Endometrial microvascular endothelial cells (primary cell): ENCODE data around the gene IFI30. TPM values are rescaled to one million over a fixed set of nuclear protein-coding genes. Genes with fewer than 3 reads are reported as not detected.

Experiments used
- in situ Hi-C: cut with HindIII; loops from 2 replicates; pipeline ENCODE4 v1.10.0; 2017; ENCODE audit warnings: low sequenced_read_pairs, low pct_unique_long_range_greater_than_20kb; ENCODE audit errors: inconsistent ontology term
- total RNA-seq: library from RNA; depleted of rRNA; stranded (reverse); fragments of >200 nt; gene quantifications from one replicate; pipeline ENCODE4 v1.2.3, GENCODE V29; 2015; ENCODE audit errors: inconsistent ontology term

Gene IFI30
- total RNA-seq, 1 donor from 2014 or later = 13.2 TPM

DNA sequence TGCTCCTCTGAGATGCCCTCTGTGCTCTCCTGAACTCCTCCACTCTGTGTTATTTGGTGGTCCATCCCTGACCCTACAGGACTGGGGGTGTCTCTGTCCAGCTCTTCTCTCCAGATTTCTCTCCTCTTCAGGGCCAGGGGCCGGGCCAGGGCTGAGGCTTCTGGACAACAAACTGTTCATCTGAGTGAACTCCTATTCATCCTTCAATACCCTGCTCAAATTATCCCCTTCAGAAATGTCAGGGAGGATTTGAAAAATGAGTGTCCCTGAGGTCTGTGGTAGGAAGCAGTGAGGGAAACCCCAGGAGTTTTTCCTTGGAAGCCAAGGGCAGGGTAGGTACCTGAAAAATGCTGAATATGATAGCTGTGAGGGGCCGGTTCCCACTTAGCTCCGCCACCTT lies 45.0 kb downstream of the IFI30 start:
- in situ Hi-C loops = no loop called here

- in situ Hi-C loops = no loop called here
Measured at GRCh38 chr19:18219911-18220631, 46.5 kb downstream of the IFI30 start.

DNA sequence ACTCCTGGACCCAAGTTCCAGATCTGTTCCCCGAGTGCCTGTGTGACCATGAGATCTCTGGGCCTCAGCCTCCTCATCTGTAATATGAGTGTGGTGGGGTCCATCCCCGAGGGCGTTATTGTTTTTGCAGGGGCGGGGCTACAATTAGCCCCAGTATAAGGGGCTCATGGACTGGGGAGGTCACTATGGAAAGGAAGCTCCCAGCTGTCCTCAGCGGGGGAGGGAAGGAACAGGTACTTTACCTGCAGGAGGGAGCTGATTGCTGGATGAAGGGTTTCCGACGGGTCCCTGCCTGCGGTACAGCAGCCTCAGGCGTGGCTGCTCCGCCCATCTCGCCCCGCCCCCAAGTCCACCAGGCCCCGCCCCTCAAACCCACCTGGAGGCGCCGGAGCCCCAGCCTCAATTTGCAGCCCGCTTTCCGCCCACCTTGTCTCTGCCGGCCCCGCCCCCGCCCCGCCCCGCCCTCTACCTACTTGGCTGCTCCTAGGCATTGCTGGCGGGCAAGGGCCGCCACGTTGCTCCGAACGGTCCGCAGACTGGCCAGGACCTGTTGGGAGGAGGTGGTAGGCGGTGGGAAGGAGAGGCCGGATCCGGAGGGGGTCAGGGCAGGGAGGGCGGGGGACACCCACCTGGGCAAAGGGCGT lies 47.1 kb downstream of the IFI30 start:
- in situ Hi-C loops = no loop called here

- in situ Hi-C loops = no loop called here
Measured at GRCh38 chr19:18221815-18222725, 48.5 kb downstream of the IFI30 start.

- in situ Hi-C loops = no loop called here
Measured at GRCh38 chr19:18223860-18224524, 50.4 kb downstream of the IFI30 start.

DNA sequence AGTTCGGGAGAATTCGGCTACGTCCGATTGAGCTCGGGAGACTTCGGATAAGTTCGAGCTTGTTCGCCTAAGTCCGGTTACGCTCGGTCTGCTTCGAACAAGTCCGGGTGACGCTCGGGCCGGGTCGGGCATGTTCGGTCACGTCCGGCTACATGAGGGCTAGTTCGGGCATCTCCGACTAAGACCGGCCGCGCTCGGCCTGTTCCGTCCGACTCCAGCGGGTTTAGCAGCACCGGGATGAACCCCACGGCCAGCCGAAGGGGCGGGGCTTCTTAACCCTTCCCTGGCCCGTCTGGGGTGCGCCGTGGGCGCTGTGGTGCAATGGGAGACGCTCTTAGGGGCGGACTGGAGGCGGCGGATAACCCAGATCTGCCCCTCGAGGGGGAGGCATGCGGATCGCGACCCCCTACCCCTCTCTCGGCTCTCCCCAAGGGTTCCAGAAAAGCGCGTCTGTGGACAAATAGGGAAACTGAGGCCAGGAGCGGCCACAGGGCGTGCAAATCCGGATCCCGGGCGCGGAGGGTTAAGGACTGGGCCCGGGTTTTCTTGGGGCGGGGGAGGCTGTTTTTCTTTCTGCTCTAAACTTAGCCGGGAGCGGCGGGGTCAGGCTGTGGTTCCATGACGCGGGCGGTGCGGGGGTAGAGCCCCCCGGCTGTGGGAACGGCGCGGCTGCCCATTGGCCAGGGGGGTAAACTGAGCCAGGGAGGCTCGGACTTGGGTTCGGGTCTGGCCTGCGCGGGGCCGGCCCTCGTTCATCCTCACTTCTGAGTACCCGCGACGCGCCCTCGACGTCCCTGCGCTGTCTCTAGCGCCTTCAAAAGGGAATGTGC lies 51.1 kb downstream of the IFI30 start:
- in situ Hi-C loops = no loop called here

GRCh38 chr19:18225355-18225701 lies 51.7 kb downstream of the IFI30 start:
- in situ Hi-C loops = no loop called here

DNA sequence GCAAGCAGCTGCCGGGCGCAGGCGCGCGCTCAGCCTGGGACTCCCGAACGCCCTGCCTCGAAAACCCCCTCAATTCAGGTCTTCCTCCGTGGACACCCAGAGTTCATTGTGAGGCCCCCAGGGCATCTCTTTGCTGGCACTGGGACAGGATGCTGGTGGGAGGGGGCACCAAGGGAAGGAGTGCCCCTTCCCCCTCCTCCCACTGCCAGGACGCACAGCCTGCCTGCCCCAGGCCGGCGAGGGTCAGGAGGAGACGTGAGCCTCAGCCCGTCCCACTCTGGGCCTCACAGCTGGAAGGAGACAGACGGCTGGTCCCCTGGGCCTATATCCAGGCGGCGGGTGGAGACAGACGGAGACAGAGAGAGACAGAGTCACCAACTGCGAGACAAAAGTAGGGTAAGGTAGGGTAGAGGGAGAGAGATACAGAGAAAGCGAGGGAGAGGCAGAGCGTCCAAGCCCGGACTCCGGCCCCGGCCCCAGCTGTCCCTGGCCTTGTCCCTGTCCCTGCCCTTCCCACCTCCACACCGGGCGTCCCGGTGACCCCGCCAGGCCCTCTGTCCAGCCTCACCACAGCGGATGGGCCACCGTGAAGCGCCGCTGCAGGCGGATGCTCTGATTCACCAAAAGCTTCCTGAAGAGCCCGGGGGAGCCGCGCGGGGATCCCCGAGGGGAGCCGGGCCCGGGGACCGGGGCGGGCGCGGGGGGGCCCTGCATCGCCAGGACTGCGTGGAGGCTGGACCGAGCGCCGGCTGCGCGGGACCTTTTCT lies 52.3 kb downstream of the IFI30 start, which contains the start of gene PDE4C:
PDE4C (minus strand) TSS at position 737 of the 767 bp plus-strand sequence; CDS start at position 714, 23 bp downstream.
- in situ Hi-C loops = no loop called here

GRCh38 chr19:18226956-18227780 lies 53.6 kb downstream of the IFI30 start:
- in situ Hi-C loops = no loop called here

Other genes starting within 250 kb of the IFI30 start
- 87.6 TPM for gene CCDC124, start 240.8 kb upstream of the IFI30 start, total RNA-seq
- not detected for gene KCNN1, start 206.7 kb upstream of the IFI30 start, total RNA-seq
- 26.1 TPM for gene ARRDC2, start 165.6 kb upstream of the IFI30 start, total RNA-seq
- gene IL12RB1, start 86.9 kb upstream of the IFI30 start, total RNA-seq = 0.74 TPM
- 4.2 TPM for gene MAST3, start 76.0 kb upstream of the IFI30 start, total RNA-seq
- 11.2 TPM for gene PIK3R2, start 20.6 kb upstream of the IFI30 start, total RNA-seq
- 52.6 TPM for gene MPV17L2, start 19.4 kb downstream of the IFI30 start, total RNA-seq
- 2.6 TPM for gene RAB3A, start 30.2 kb downstream of the IFI30 start, total RNA-seq
- not detected for gene PDE4C, start 52.6 kb downstream of the IFI30 start, total RNA-seq
- 0.46 TPM for gene IQCN, start 100.6 kb downstream of the IFI30 start, total RNA-seq
- 99.6 TPM for gene JUND, start 107.8 kb downstream of the IFI30 start, total RNA-seq
- 293 TPM for gene LSM4, start 149.3 kb downstream of the IFI30 start, total RNA-seq
- gene PGPEP1, start 166.8 kb downstream of the IFI30 start, total RNA-seq = 5.8 TPM
- gene GDF15, start 212.3 kb downstream of the IFI30 start, total RNA-seq = 305 TPM
- not detected for gene LRRC25, start 223.8 kb downstream of the IFI30 start, total RNA-seq
- 174 TPM for gene SSBP4, start 245.6 kb downstream of the IFI30 start, total RNA-seq